GM18511 (cell line): ENCODE measurements around the gene ASB13.

Experiments used
- ATAC-seq: cut with Tn5 transposase; IDR thresholded peaks from one replicate; pipeline ENCODE4 v1.9.1; 2021; ENCODE audit warnings: mild to moderate bottlenecking, moderate library complexity; ENCODE audit not compliant: unreplicated experiment

Gene ASB13

DNA sequence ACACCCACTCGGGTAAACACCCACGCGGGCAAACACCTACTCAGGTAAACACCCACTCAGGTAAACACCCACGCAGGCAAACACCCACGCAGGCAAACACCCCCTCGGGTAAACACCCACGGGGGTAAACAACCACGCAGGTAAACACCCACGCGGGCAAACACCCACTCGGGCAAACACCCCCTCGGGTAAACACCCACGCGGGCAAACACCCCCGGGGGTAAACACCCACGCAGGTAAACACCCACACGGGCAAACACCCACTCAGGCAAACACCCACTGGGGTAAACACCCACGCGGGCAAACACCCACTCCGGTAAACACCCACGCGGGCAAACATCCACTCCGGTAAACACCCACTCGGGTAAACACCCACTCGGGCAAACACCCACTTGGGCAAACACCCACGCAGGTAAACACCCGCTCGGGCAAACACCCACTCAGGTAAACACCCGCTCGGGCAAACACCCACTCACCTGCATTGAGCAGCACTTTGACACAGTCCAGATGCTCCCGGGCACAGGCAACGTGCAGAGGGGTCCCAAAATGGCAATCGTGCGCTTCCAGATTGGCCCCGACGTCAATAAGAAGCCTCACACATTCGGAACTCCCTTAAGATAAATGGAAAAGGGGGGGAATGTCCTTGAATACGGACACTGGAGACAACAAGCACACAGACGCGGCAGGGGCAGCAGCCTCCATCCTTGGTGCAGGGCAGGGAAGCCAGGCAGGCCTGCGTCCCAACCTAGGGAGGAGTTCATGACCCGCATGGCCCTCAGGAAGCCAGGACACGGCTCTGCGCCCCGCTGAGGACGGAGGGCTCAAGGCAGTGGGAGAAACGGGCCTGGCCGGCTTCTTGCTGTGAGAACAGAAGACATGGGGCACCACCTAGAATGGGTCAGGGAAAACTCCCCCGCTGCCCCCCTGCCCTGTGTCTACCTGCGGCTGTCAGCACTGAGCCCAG lies 17.6 kb downstream of the ASB13 start:
- no peak for ATAC-seq

DNA sequence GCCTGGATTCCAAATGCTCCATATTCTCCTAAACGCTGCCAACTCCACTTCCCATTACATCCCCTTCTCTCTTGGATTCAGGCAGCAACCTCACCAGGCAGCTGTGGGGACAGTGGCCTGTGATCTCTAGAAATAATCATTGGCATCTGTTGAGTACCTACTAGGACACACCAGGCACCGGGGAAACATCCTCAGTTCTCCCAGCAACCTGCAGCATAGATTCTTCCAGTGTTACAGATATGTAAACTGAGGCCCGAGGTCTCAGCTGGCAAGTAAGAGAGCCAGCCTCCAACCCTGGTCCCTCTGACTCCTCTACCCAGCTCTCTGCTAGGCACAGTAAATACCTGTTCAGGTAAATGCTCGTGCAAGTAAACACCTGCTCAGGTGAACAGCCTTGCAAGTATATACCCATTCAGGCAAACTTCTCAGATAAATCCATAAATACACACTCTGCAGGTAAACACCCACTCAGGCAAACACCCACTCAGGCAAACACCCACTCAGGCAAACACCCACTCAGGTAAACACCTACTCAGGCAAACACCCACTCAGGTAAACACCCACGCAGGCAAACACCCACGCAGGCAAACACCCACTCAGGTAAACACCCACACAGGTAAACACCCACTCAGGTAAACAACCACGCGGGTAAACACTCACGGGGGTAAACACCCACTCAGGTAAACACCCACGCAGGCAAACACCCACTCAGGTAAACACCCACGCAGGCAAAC lies 18.7 kb downstream of the ASB13 start:
- no peak for ATAC-seq

DNA sequence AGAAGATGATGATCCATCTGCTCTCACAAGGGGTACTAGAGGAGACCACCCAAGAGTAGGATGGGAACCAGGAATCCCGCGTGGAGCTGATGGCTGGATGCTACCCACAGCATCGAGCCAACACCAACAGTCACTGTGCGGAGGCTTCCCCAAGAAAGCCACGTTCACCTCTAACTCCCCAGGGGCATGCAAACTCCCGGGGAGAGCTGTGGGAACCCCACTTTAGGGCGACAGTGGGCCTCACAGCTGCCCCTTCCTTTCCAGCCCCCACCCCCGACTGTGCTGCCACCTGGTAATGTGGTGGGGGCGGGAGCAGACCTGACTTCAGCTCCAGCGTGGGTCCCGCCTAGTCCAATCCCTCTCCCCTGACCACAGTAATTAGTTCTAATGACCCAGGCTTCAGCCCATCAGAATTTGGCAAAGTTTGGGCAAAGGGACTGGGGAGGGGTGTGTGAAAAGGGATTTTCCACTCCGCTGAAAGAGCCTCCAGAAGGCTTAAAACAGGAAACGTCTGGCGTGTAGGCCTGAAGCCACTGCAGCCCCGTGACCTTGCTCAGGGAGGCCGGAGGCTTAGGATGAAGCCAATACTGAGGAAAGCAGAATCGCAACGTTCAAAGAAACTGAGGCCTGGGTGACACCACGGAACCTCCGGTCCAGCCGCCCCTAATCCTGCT lies 20.3 kb downstream of the ASB13 start:
- ATAC-seq: no peak

DNA sequence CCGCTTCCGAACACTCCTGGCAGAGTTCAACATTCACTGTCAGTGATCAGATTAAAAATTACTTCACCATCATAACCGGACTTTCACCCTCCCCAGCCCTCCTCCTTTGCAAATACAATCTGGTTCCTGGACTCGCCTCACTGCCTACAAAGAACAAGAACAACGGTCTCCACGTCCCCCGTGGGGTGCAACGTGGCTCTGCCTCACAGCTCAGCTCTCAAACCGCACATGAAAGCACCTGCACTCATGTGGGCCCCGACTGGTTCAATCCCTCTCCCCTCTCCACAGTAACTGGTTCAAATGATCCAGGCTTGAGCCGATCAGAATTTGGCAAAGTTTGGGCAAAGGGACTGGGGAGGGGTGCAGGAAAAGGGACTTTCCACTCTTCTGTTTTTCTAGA lies 21.0 kb downstream of the ASB13 start:
- ATAC-seq: peak; percentile 50

DNA sequence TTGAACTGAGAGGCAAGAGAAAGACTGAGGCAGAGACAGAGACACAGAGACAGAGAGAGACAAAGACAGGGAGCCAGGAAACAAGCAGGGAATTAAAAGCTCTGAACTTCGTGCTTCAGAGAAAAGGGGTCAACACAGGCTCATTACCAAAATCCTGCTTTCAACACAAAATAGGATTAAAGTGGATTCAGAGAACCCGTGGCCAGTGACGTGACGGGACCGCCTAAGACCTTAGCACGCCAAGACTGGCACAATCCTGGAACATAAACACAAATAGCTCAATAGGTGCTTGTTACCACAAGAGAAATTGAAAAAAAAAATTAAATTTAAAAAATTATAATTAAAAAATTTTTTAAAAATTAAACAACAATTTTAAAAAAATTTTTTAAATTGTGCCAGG lies 21.5 kb downstream of the ASB13 start:
- ATAC-seq: no peak

DNA sequence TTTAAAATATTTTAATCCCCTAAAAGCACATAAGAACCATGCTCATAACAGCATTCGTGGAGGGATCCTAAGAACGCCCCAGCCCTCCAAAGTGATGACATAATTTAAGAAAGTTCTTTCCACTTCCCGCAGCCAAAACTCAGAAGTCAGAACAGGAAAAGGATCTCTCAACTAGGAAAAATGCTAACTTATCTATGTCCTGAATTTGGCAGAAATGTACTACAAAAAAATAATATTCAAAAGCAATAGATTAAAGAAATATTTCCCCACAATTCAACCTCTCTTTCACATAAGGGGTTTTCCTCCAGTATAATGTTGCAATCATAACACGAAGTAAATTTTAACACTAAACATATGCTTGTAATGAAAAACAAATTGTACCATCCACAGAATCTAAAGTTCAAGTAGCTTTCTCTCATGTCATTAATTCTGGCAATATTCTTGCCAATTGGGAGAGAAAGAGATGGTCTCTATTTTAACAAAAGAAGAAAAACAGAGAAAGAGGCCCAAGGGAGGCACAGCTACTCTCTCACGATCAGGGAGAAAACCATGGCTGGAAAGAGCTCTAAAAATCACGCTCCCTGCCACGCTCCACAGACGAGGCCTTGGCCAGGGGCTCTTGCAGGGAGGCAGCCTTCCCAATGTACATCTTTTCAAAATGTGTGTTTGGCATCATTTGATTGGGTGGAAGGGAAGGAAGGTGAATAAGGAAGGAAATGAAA lies 22.9 kb downstream of the ASB13 start:
- ATAC-seq: no peak

DNA sequence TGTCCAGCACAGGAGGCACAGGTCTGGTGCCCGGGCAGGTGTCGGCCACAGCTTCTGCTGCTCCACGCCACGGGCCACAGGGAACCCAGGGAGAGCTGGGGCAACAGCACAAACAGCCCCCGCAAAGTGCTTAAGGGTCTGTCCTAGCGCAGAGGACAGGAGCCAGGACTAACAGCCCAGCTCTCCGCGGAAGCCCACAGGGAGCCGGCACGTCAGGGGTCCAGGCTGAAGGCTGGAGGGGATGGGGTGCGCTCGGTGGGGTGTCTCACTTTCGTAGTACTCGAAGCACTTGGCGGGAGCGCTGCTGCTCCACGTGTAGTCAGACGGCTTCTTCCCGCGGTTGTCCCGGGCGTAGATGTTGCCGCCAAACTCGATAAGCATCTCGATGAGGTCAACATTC lies 24.9 kb downstream of the ASB13 start:
- ATAC-seq: no peak

DNA sequence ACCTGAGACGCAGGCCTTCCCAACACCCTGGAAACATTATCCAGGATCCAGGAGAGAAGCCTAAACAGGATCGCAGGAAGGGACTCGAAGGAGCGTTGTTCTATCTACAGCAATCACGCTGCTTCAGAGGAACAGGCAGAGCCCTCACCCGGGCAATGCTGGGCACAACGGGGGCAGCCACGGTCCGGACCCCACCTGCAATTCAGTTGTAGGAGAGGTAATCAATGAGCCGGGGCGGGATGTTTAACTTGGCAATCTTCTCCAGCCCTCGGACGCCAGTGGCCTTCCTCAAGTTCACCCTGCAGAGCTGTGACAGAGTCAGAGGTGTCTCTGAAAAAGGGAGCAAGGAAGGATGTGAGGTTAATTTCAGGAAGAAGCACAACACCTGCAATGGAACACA lies 25.9 kb downstream of the ASB13 start:
- ATAC-seq: no peak

DNA sequence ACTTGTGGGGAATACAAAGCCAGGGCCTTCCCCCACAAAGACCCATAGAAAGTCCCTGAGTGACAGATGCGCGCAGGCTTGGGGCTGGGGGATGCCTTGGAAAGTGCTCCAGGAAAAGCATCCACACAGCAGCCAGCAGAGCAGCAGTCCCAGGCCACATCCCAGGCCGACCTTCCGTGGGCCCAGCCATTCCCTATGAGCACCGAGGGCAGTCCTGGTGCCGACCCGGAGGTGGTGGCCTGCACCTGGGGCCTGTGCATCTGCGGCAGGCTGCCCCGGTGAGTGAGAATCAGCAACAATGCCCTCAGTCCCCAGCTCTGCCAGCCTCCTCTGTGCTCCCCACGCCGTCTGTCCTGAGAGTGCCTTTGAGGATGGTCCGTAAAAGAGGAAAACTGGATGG lies 26.4 kb downstream of the ASB13 start:
- ATAC-seq: no peak

DNA sequence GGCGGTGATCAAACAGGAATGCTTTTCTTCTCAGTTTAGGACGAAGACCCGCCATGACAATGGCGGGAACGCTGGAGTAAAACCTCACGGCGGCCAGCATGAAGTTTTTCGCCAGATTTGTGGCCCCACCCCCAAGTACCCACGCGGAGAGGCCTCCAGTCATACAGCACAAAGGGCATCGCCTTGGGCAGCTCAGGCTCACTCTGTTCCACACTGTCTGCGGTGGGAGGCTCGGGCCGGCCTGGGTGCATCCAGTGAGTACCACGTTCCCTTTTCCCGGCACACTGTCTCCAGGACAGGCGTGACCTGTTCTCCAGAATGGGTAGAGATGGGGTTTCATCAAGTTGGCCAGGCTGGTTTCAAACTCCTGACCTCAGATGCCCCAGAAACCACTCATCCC lies 27.3 kb downstream of the ASB13 start:
- ATAC-seq: no peak

DNA sequence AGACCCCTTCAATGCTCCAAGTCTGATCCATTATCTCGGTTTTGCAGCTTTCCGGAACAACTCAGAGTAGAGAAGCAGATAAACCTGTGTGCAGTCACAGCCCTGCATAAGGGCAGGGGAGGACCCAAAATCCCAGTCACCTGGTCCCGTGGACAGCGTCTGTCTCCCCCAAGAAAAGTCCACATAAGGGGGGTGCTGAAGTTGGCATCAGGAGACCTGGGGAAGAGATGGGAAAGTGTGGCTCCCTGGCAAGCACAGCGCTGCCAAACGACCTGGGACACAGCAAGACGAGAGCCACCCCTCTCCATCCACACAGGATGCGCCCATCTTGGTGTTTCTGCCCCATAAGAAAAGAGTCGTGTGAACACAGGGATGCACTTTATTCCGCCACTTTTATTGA lies 27.9 kb downstream of the ASB13 start:
- no peak for ATAC-seq

DNA sequence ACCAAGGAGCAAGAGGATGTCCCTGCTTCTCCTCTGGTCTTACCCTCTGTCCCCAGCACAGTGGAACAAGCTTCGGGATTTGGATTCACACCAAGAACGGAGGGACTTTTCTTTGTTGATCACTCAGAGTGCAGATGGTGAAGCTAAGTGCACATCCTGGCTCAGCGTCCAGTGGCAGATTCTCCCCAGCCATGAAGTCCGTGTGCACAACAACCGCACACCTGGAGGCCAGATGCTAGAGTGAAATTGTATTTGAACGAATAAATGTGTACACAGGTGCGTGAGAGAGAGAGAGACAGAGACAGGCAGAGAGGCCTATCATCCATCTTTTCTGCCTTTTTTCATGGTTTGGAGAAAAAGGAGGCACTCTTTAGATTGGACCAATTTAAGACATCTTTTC lies 31.5 kb downstream of the ASB13 start:
- no peak for ATAC-seq

DNA sequence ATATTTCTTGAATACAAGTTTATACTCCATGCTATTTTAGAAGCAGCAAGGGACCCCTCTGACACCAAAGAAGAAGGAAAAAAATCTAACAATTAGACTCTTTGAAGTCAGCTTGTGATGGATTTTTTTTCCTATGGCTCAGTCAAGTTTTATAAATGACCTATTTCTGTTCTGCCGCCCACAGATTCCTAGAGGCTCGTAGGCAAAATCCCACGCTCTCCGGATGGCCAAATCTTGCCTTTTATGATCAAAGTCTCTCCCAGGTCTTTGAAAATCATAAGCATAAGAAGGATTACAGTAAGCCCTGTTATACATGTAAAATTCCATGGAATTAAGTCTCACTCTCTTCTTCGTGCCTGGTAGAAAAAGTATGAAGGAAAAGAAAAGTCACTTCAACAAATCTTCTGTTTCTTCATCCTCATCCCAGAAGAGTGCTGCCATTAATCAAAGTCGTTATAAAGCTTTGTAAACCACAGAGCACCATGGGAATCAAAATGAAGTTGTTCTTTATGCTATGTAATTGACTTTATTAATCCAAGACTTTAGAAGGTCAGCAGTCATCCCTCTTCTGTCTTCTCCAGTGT lies 33.1 kb downstream of the ASB13 start:
- ATAC-seq: no peak

DNA sequence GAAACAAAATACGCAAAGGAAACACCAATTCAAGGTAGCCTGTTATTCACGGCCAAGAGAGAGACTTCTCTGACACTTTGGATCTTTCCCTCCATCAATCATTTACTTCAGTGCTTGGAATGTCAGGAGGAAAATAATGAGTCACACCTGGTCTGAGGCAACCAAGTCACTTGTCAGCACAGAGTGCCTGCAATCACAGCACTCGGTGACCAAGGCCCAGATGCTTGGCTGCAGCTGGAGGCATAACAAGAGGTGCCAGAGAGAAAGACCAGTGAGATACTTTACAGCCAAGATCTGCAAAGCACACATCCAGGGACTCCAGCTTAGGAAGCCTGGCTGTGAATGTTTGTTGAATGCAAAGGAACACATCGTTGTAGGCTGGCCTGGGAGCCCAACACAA lies 33.9 kb downstream of the ASB13 start:
- ATAC-seq: no peak

DNA sequence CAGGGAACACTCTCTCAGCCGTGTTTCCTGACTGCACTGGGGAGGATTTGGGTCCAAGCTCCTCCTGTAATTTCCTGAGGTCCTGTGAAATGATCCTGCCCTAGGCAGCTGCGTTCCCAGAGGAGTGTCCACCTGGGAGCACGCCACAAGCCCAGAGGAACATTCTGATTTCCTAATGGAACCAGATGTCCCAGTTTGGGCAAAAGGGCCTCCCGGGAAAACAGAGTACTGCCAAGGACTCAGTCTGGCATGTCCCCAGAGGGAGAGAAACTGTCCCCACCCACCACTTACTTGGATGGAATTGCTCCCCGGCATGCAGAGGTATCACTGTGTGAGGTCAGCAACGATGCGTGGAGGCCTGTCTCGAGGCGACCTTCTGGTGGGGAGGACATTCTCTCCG lies 34.5 kb downstream of the ASB13 start:
- no peak for ATAC-seq

DNA sequence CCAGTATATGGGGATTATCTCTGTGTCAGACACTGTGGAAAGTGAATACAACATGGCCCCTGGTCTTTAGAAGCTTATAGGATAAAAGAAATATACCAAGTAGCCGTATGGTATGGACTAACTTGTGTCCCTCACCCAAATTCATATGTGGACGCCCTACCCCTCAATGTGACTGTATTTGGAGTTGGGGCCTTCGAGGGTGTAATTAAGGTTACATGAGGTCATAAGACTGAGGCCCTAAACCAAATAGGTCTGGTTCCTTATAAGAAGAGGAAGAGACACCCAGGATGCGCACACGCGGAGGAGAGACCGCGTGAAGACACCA lies 36.3 kb downstream of the ASB13 start:
- no peak for ATAC-seq

DNA sequence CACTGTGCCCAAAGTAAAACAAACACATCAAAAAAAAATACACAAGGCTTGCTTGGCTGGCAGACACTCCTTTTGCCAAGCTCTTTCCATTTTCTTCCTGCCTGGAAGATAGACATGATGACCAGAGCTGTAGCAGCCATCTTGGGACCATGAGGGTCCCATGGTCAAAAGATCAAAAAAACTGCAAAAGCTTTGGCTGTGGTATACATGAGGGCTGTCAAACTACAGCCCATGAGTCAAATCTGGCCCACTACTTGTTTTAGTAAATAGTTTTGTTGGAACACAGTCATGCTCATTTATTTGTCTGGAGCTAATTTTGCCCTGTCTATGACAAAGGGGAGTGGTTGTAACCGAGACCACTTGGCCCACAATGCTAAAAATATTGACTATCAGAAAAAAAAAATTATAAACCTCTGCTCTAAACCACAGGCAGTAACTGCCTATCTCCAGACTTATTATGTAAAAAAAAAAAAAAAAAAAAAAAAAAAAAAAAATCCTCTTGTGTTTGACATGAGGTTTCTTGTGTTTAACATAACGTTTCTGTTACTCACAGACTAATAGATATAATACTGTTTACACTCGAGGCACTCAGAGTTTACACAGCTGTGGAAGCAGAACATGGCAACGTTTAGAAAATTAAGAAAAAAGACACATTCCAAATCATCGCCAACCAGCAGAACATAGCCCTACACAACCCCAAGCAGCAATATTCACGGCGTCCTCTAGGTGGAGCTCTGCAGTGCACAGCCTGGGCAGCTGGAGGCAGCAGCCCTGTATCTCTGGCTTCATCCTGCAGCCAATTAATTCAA lies 36.9 kb downstream of the ASB13 start:
- ATAC-seq: peak; percentile 87

DNA sequence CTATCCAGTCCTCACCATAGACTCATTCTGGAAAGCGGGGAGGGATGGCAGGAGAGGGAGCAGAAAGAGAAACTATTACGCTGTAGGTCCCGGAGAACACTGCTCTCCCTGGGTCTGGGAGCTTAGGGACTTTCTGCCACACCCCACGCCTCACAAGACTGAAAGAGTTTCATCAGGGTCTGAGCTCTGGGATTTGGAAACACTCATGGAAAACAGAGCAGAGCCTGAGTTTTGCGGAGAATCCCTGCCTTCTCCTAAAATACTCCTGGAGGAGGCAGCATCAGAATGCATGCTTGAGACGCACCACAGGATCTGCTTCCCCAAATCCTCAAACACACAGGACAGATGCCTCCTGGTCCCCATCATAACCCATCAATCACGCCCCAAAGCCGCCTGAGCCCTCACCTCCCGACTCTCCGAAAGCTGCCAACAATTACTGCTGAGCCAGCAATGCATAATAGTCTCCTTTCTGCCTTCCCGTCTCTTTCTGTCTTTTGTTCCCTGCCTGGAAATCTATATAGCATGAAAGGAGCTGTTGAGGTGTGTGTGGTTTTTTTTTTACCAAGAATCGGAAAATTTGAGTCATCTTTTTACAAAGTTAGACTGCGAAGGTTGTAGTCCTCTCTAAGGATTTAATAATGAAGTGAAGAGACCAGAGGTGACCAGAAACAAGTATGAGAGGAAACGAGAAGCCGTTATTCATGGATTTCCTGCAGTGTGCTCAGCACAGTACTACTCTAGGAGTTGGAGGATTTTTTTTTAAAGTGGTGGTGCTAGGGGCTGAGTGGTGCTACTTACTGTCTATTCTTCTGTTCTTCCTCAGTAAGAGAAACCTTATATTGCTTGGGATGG lies 37.7 kb downstream of the ASB13 start:
- ATAC-seq: peak; percentile 55

DNA sequence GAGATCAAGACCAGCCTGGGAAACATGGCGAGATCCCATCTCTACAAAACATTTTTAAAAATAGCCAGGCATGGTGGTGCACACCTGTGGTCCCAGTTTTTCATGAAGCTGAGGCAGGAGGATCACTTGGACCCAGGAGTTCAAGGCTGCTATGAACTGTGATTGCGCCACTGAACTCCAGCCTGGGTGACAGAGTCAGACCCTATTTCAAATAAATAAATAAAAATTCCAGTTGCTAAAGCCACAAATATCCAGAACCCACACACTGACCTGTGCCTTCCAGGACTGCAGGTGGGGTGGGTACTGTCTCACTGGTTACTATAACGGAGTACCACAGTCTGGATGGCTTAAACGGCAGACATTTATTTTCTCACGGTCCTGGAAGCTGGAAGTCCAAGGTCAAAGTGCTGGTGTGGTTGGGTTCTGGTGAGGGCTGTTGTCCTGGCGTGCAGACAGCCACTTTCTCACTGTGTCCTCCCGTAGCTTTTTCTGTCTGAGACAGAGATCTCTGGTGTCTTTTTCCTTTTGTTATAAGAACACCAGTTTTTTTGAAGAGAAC lies 38.8 kb downstream of the ASB13 start:
- ATAC-seq: no peak
